Suprapubic skin (tissue), 4 donors: ENCODE results near the gene MYMK.

ENCODE experiments used
- EP300 ChIP-seq: sonication (generic); formaldehyde crosslinking; IDR thresholded peaks from one replicate; pipeline ENCODE4 v1.6.1; 2017; ENCODE audit warnings: antibody characterized with exemption
- POLR2A ChIP-seq, 2 donors: fragments of 450-650 bp; IDR thresholded peaks; one replicate each; pipeline ENCODE4 v1.6.1; 2017; ENCODE audit warnings: antibody characterized with exemption in 2 of 2, mild to moderate bottlenecking in 2 of 2, moderate library complexity in 2 of 2
- POLR2AphosphoS5 ChIP-seq, 3 donors: sonication (generic); formaldehyde crosslinking; IDR thresholded peaks; one replicate each; pipeline ENCODE4 v1.6.1; 2017; ENCODE audit warnings: antibody characterized with exemption in 3 of 3
- TF ChIP-seq, protein P1 (sequence below), 2 donors: fragments of 200-600 bp in 1 of 2; fragments of 450-650 bp in 1 of 2; sonication (generic) in 1 of 2; IDR thresholded peaks; one replicate each; pipeline ENCODE4 v1.5.1; 2016 to 2019; ENCODE audit warnings: antibody characterized with exemption in 2 of 2, mild to moderate bottlenecking in 1 of 2, moderate library complexity in 1 of 2

GRCh38 chr9:133566382-133566781 lies 41.6 kb upstream of the MYMK start:
- no peak for TF ChIP-seq EP300
- no peak for TF ChIP-seq POLR2A (IDR thresholded peaks at IDR 0.05)
- TF ChIP-seq, protein P1, sequence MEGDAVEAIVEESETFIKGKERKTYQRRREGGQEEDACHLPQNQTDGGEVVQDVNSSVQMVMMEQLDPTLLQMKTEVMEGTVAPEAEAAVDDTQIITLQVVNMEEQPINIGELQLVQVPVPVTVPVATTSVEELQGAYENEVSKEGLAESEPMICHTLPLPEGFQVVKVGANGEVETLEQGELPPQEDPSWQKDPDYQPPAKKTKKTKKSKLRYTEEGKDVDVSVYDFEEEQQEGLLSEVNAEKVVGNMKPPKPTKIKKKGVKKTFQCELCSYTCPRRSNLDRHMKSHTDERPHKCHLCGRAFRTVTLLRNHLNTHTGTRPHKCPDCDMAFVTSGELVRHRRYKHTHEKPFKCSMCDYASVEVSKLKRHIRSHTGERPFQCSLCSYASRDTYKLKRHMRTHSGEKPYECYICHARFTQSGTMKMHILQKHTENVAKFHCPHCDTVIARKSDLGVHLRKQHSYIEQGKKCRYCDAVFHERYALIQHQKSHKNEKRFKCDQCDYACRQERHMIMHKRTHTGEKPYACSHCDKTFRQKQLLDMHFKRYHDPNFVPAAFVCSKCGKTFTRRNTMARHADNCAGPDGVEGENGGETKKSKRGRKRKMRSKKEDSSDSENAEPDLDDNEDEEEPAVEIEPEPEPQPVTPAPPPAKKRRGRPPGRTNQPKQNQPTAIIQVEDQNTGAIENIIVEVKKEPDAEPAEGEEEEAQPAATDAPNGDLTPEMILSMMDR (IDR thresholded peaks at IDR 0.05), result no peak
- no peak for TF ChIP-seq POLR2AphosphoS5 (IDR thresholded peaks at IDR 0.05)
